HG03469 (cell line): ENCODE data around the gene MYO1E.

ENCODE experiments used
- ATAC-seq: cut with Tn5 transposase; IDR thresholded peaks from one replicate; pipeline ENCODE4 v1.9.1; 2021; ENCODE audit warnings: mild to moderate bottlenecking, moderate library complexity, moderate number of reproducible peaks; ENCODE audit not compliant: unreplicated experiment

The MYO1E gene

GRCh38 chr15:59205839-59206622, 166.6 kb downstream of the MYO1E start:
- no peak for ATAC-seq

- ATAC-seq: no peak
These were observed 169.0 kb downstream of the MYO1E start for GRCh38 chr15:59203657-59204056.

DNA sequence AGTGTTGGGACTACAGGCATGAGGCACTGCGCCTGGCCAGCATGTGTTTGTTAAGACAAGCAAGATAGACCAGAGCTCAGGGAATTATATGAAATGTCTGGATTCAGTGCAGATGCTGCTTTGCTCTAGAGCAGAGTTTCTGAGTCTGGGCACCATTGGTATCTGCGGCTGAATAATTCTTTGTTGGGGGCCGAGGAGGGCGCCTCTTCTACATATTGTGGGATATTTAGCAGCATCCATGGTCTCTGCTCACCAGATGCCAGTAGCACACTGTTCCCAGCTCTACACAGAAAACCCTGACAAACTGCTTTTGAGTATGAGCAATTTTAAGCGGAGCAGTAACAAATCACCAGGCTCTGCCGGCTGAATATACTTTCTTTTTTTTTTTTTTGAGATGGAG, 169.7 kb downstream of the MYO1E start:
- no peak for ATAC-seq

DNA sequence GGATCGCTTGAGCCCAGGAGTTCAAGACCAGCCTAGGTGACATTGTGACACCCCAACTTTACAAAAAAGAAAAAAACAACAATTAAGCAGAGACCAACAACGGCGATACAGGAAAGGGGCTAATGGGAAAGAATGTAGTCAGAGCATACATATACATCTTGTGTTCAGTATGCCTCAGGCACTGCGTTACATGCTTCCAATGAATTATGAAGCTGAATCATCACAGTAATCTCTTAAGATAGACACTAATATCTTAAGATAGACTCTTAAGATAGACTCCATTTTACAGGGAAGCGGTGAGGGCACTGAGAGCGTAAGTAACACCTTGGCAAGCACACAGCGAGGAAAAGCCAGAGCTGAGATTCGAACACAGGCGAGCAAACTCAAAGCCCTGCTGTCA, 172.1 kb downstream of the MYO1E start:
- ATAC-seq: no peak

DNA sequence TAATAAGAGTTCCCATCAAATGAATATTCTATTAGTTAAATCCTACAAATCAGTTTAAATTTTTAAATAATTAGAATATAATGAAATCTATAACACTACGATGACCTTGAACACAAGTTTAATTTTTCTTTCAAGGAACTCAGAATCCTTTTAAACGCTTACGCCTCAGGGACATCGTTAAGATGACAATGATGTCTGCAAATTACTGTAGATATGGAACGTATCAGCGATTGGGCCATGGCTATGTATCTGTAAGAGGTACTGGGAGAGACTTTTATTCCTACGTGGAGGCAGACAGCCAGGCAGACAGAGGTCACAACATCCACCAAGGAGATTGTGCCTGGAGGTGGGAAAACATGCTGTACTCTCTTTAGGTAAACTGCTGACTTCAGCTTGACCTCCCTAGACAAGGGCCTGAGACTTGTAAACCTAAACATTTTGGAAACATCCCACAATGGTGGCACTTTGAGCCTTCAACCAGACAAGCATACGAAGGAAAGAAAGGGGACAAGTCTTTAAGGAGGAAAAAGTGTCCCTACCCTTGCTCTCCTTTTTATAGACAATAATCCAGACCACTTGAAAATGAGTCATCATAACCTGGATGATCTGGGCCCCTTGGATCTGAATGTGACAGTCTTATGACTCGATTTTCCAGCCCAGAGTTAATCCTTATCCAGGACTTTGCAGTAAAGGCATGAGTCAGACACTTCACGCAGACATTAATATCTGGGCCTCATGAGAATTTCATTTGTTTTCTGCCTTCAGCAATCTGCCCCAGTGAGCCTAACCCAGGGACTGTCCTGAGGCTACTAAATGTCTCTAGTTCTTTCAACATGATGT, 172.8 kb downstream of the MYO1E start:
- no peak for ATAC-seq

- ATAC-seq: no peak
These were observed 175.2 kb downstream of the MYO1E start for GRCh38 chr15:59197454-59197853.

- no peak for ATAC-seq
These were observed 176.3 kb downstream of the MYO1E start for GRCh38 chr15:59196416-59196815.

- ATAC-seq: no peak
These were observed 177.9 kb downstream of the MYO1E start for GRCh38 chr15:59194639-59195325.

GRCh38 chr15:59191855-59192237, 180.8 kb downstream of the MYO1E start:
- ATAC-seq: no peak

DNA sequence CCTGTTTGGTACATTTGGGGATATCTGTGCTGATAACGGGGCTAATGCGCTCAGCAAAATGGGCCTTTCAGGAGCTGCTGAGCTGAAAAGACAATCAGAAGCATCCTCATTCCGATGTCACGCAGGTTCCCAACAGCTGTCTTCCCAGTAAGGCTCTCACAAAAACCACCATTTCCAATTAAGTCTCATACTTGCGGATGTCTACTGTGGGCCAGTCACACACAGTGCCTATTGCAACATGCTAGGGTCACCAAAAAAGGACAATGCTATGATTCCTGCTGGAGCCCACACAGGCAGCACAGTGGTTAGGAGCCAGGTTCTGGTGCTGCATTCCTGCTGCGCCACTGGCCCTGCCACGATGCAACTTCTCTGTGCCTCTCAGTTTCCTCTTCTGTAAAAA, 182.4 kb downstream of the MYO1E start:
- no peak for ATAC-seq

DNA sequence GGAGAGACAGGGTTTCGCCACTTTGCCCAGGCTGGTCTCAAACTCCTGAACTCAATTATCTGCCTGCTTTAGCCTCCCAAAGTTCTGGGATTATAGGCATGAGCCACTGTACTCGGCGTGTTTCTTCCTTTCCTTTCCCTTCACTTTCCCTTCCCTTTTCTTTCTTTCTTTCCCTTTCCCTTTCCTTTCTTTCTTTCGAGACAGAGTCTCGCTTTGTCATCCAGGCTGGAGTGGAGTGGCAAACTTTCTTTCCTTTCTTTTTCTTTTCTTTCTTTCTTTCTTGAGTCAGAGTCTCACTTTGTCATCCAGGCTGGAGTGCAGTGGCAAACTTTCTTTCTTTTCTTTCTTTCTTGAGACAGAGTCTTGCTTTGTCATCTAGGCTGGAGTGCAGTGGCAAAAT, 183.4 kb downstream of the MYO1E start:
- no peak for ATAC-seq

DNA sequence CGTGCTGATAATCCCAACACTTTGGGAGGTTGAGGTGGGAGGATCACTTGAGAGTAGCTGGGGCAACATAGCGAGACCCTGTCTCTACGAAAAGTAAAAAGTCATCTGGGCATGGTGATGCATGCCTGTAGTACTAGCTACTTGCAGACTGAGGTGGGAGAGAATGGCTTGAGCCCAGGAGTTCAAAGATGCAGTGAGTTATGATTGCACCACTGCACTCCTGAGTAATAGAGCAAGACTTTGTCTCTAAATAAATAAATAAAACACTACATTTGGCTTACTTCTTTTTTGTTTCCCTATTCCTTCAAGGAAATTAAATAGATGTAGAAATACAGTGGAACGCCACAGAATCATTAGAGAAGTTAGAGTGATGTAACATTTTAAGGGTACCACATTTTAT, 186.2 kb downstream of the MYO1E start:
- no peak for ATAC-seq

GRCh38 chr15:59185725-59186124, 186.9 kb downstream of the MYO1E start:
- ATAC-seq: no peak

- no peak for ATAC-seq
These were observed 191.6 kb downstream of the MYO1E start for GRCh38 chr15:59180945-59181600.

- no peak for ATAC-seq
These were observed 193.0 kb downstream of the MYO1E start for GRCh38 chr15:59179717-59180116.

- no peak for ATAC-seq
These were observed 194.4 kb downstream of the MYO1E start for GRCh38 chr15:59178151-59178695.

DNA sequence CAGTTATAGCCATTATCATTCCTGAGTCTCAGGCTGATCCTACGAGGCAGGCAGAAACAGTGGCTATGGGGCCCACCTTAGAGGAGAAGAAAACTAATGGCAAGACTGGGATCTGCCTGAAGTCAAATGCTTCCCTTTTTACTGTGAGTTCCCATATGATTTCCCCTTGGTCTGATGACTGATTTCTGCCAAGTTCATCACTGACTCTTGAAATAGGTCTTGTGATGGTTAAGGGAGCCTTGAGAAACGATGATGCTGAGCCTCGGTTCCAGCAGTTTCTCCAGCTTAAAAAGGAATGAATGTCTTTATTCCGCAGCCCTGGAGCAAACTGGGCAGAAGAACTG, 195.4 kb downstream of the MYO1E start:
- ATAC-seq: no peak

DNA sequence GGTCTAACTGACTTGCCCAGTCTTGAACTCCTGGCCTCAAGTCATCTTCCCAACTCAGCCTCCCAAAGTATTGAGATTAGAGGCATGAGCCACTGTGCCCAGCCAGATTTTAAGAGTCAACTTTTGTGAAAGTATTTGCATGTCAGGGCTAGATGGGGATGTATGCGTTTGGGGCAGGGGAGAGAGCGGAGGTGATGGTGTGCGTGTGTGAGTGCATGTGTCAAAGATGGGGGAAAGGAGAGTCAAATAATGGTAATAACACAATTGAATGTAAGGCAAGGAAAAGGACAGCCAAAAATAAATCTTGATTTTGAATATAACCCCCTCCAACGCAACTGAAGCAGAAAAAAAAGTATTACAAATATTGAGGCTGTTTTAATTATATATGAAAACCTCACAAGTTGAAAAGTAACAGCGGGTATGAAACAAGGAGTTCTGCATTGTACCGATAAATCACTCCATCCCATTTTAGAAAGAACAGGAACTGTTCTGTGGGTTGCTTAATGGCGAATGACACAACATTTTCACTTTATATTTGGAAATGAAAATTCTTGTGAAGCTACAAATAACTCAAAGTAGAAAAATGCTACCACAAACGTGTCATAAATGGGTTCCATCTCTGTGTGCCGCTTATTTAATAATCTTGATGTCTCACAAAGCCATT, 195.9 kb downstream of the MYO1E start:
- no peak for ATAC-seq

GRCh38 chr15:59174835-59175831, 197.5 kb downstream of the MYO1E start:
- no peak for ATAC-seq
